A549 (cell line): ENCODE data around the gene UFD1. TPM values are rescaled to one million over a fixed set of nuclear protein-coding genes. Genes with fewer than 3 reads are reported as not detected.

Experiments used
- ATAC-seq, 2 experiments: fragments of 200-7000 bp in 1 of 2; fragments of >200 bp in 1 of 2; cut with Nextera tagmentation in 1 of 2; cut with Tn5 transposase in 1 of 2; 3 replicates each; pipeline versions ENCODE4 v1.8.0 to v1.9.1; 2018 to 2020; ENCODE audit warnings: mild to moderate bottlenecking in 1 of 2, moderate library complexity in 1 of 2
- CTCF ChIA-PET: fragments of 300-600 bp; sonication (Branson Sonifier 250); formaldehyde crosslinking; extraction: SDS; loops from one replicate; lab custom pipeline; 2021; ENCODE audit warnings: antibody characterized with exemption, inconsistent platforms; lab: Yijun Ruan, JAX
- POLR2A ChIA-PET: fragments of 350-600 bp; formaldehyde crosslinking; extraction: SDS; loops from one replicate; lab custom pipeline; 2021; ENCODE audit warnings: antibody characterized with exemption, inconsistent platforms; lab: Yijun Ruan, JAX
- DNase-seq, 2 experiments: peaks; one replicate each; pipeline versions ENCODE4 v3.0.0 to v3.0.0-alpha.2; 2011 to 2016; ENCODE audit warnings: low read depth in 1 of 2, low spot score in 1 of 2
- FAIRE-seq: peaks from 2 replicates; lab custom pipeline; 2011; peaks lifted over from hg19 to GRCh38; lab: Jason Lieb, UNC
- H3K27ac ChIP-seq, 2 experiments: fragments of >200 bp; sonication (Bioruptor Twin); formaldehyde crosslinking; 3 replicates each; pipeline ENCODE4 v1.5.1; 2016 to 2017
- H3K4me1 ChIP-seq: fragments of >200 bp; sonication (Bioruptor Twin); formaldehyde crosslinking; 3 replicates; pipeline ENCODE4 v1.6.1; 2016
- H3K4me2 ChIP-seq: fragments of >200 bp; sonication (Bioruptor Twin); formaldehyde crosslinking; 3 replicates; pipeline ENCODE4 v1.6.1; 2016
- H3K4me3 ChIP-seq: fragments of >200 bp; sonication (Bioruptor Twin); formaldehyde crosslinking; 3 replicates; pipeline ENCODE4 v1.5.1; 2016
- H3K9me3 ChIP-seq: fragments of >200 bp; sonication (Bioruptor Twin); formaldehyde crosslinking; 3 replicates; pipeline ENCODE4 v1.6.1; 2016
- CHD4 ChIP-seq: fragments of 200-600 bp; sonication (generic); IDR thresholded peaks from 2 replicates; pipeline ENCODE4 v1.6.1; 2016; ENCODE audit warnings: antibody characterized with exemption, mild to moderate bottlenecking, borderline replicate concordance
- EHMT2 ChIP-seq: fragments of 200-600 bp; sonication (generic); IDR thresholded peaks from 2 replicates; pipeline ENCODE4 v1.6.1; 2016; ENCODE audit warnings: antibody characterized with exemption, low read depth, mild to moderate bottlenecking, moderate library complexity
- ESRRA ChIP-seq: fragments of 150-350 bp; IDR thresholded peaks from 2 replicates; pipeline ENCODE4 v1.6.1; 2014; ENCODE audit warnings: mild to moderate bottlenecking, low read length, borderline replicate concordance
- FOSL2 ChIP-seq, 2 experiments: fragments of 450-650 bp in 1 of 2; fragments of >200 bp in 1 of 2; sonication (Bioruptor Twin) in 1 of 2; formaldehyde crosslinking; IDR thresholded peaks; 2 replicates each; pipeline versions ENCODE4 v1.5.0 to v1.6.1; 2016 to 2020; ENCODE audit warnings: mild to moderate bottlenecking in 1 of 2, moderate library complexity in 1 of 2
- HOXA7 ChIP-seq: fragments of 250-450 bp; sonication (Bioruptor Pico); IDR thresholded peaks from 2 replicates; pipeline ENCODE4 v1.5.0; 2020; ENCODE audit warnings: mild to moderate bottlenecking, moderate library complexity
- HOXB5 ChIP-seq: fragments of 250-450 bp; sonication (Bioruptor Pico); IDR thresholded peaks from 2 replicates; pipeline ENCODE4 v1.5.0; 2020; ENCODE audit warnings: mild to moderate bottlenecking, moderate library complexity
- KDM1A ChIP-seq: fragments of 200-600 bp; sonication (generic); IDR thresholded peaks from 2 replicates; pipeline ENCODE4 v1.6.1; 2016; ENCODE audit warnings: low read depth, mild to moderate bottlenecking
- KDM5A ChIP-seq: fragments of 200-600 bp; sonication (generic); IDR thresholded peaks from 2 replicates; pipeline ENCODE4 v1.6.1; 2016; ENCODE audit warnings: antibody characterized with exemption, mild to moderate bottlenecking
- MAFK ChIP-seq: fragments of 450-650 bp; IDR thresholded peaks from 2 replicates; pipeline ENCODE4 v1.6.1; 2014; ENCODE audit not compliant: partially characterized antibody
- MYC ChIP-seq: IDR thresholded peaks from 2 replicates; pipeline ENCODE4 v1.6.1; 2012; ENCODE audit warnings: mild to moderate bottlenecking, inconsistent platforms, low read length, improper control_type of control experiment, borderline replicate concordance
- NFE2L2 ChIP-seq: fragments of 150-350 bp; conservative IDR thresholded peaks from 2 replicates; pipeline ENCODE4 v1.6.1; 2014; ENCODE audit warnings: low read length
- NR3C1 ChIP-seq: fragments of >200 bp; sonication (Bioruptor Twin); formaldehyde crosslinking; IDR thresholded peaks from 3 replicates; pipeline ENCODE4 v1.6.1; 2017
- PHF8 ChIP-seq: fragments of 200-600 bp; sonication (generic); IDR thresholded peaks from 2 replicates; pipeline ENCODE4 v1.6.1; 2016; ENCODE audit warnings: low read depth, mild to moderate bottlenecking, antibody characterized with exemption, moderate library complexity, borderline replicate concordance
- POLR2AphosphoS2 ChIP-seq: conservative IDR thresholded peaks from 2 replicates; pipeline ENCODE4 v1.6.1; 2012; ENCODE audit warnings: low read length, improper control_type of control experiment, inconsistent platforms
- RAD21 ChIP-seq, 2 experiments: fragments of >200 bp in 1 of 2; sonication (Bioruptor Twin) in 1 of 2; formaldehyde crosslinking in 1 of 2; IDR thresholded peaks in 1 of 2; conservative IDR thresholded peaks in 1 of 2; 2 replicates in 1 of 2; 3 replicates in 1 of 2; pipeline ENCODE4 v1.6.1; 2012 to 2018; ENCODE audit warnings: inconsistent platforms in 1 of 2
- SMC3 ChIP-seq: fragments of >200 bp; sonication (Bioruptor Twin); formaldehyde crosslinking; IDR thresholded peaks from 3 replicates; pipeline ENCODE4 v1.6.1; 2018; ENCODE audit warnings: inconsistent platforms
- TFCP2L1 ChIP-seq: fragments of 250-450 bp; sonication (Bioruptor Pico); IDR thresholded peaks from 2 replicates; pipeline ENCODE4 v1.5.0; 2021; ENCODE audit warnings: mild to moderate bottlenecking
- TP53 ChIP-seq: fragments of 250-450 bp; sonication (Bioruptor Pico); IDR thresholded peaks from 2 replicates; pipeline ENCODE4 v1.5.0; 2021; ENCODE audit warnings: mild to moderate bottlenecking, moderate library complexity
- ZC3H11A ChIP-seq: fragments of 450-650 bp; IDR thresholded peaks from 2 replicates; pipeline ENCODE4 v1.6.1; 2014; ENCODE audit warnings: antibody characterized with exemption, mild to moderate bottlenecking
- WGBS: methylation state at CpG from one replicate; pipeline ENCODE4 v1.1.6; 2017; ENCODE audit errors: missing lambda C conversion rate; 5-methylcytosine and 5-hydroxymethylcytosine counted together
- polyA plus RNA-seq, 4 experiments: library from polyadenylated mRNA; depleted of rRNA in 3 of 4; stranded (reverse); fragments of >200 nt; fragmentation: RNase III in 1 of 4; extraction: RNeasy Plus Mini Kit Qiagen cat#74134 plus additional on column Dnase treatment in 1 of 4; gene quantifications; 2 replicates in 3 of 4; 3 replicates in 1 of 4; pipeline ENCODE4 v1.2.3, GENCODE V29; 2011 to 2017
- TF ChIP-seq, protein P1 (sequence below): fragments of 200-600 bp; sonication (generic); IDR thresholded peaks from 2 replicates; pipeline ENCODE4 v1.6.1; 2016; ENCODE audit warnings: antibody characterized with exemption, mild to moderate bottlenecking, moderate library complexity
- TF ChIP-seq, protein P2 (sequence below): fragments of >200 bp; sonication (Bioruptor Twin); formaldehyde crosslinking; IDR thresholded peaks from 2 replicates; pipeline ENCODE4 v1.6.1; 2016
- TF ChIP-seq, protein P3 (sequence below): fragments of 250-450 bp; sonication (Bioruptor Pico); IDR thresholded peaks from 2 replicates; pipeline ENCODE4 v1.5.0; 2020; ENCODE audit warnings: low read depth, mild to moderate bottlenecking, moderate library complexity

UFD1 gene
- polyA plus RNA-seq, 2 of the 4 experiments (the other 2 are of a cell fraction) = 95.4 to 96.1 TPM

DNA sequence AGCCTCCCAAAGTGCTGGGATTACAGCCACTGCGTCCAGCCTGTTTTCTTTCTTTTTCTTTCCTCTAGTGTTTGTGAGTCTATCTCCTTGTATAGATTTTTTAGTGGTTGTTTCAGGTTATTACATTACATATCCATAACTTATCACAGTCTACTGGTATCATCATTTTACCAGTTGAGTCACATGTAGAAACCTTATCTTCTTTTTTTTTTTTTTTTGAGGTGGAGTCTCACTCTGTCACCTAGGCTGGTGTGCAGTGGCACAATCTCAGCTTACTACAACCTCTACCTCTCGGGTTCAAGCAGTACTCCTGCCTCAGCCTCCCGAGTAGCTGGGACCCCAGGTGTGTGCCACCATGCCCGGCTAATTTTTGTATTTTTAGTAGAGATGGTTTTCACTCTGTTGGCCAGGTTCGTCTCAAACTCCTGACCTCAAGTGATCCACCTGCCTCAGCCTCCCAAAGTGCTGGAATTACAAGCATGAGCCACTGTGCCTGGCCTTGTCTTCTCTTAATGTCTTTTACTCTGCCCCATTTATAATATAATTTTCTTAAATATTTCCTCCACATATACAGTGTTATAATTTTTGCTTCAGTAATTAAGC is 11.7 kb upstream of the UFD1 start (continued):
- TF ChIP-seq FOSL2 (IDR thresholded peaks at IDR 0.05) (no peak), FOSL2 (CRISPR knock-in tag; IDR thresholded peaks at IDR 0.05) (no peak), MYC (no peak)
- TF ChIP-seq, all 56 proteins: peak for 0

DNA sequence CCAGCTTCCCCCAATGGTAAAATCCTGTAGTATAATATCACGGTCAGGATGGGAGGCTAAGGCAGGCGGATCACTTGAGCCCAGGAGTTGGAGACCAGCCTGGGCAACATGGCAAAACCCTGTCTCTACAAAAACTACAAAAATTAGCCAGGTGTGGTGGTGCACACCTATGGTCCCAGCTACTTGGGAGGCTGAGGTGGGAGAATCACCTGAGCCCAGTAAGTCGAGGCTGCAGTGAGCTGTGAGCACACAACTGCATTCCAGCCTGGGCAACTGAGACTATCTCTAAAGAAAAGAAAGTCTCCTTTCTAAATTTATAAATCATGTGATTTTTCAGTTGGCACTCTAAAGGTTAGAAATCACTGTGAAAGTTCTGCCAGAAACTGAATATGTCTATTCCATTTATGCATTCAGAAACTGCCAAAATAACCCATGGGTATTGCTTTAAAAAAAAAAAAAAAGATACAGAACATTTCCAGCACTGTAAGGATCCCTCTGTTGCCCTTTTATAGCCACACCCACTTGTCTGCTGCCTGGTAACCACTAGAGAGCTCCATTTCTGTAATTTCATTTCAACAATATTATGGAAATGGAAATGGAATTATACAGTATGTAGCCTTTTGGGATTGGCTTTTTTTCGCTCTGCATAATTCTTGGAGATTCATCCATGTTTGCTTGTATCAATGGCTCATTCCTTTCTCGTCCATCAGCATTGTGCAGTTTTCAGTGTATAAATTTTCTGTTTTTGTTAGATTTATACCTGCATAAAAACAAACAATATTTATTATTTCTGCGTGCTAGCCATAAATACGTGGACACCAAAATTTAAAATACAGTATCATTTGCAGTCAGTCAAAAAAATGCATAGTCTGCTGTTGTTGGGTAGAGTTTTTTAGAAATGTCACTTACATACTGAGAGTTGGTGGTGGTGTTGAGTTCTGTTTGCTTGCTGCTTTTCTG is 10.2 kb upstream of the UFD1 start:
- DNase-seq (peak in 1 of 2 experiments; percentile 14), ATAC-seq (peak; percentile 54 to 73; a peak in 4 of 6 replicates)

DNA sequence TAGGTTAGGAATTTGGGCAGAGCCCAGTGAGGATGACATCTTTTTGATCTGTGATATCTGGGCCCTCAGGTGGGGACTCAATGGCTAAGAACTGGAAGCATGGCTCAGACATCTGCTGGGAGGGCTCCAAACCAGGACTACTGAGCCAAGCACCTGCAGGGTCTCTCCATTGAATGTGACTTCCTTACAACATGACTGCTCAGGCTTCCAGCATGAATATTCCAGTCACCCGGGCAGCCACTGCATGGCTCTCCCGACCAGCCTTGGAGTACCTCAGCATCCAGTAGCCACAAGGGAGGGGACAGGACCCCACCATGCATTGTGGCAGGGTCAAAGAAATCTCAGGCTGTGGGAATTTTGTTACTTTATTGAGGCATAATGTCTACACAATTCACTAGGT is 9.3 kb upstream of the UFD1 start:
- Histone ChIP-seq H3K27ac (no peak overlapping the region), H3K9me3 (no peaks in the 10 kb centered on the region), H3K4me3 (no peak overlapping the region), H3K4me2 (no peak overlapping the region), H3K4me1 (0 out of 3 replicates have a peak, but pooled peaks cover 3% of the 10 kb centered on the region)
- TF ChIP-seq POLR2AphosphoS2 (no peak), RAD21 (conservative IDR thresholded peaks at IDR 0.05 in 1 of 2, IDR thresholded peaks at IDR 0.05 in 1 of 2) (no peak), HOXA7 (CRISPR knock-in tag) (no peak), TP53 (CRISPR knock-in tag) (no peak), ESRRA (no peak), MAFK (no peak), EHMT2 (no peak), NR3C1 (no peak), SMC3 (no peak), ZC3H11A (no peak), CHD4 (no peak), PHF8 (no peak), NFE2L2 (no peak), TFCP2L1 (CRISPR knock-in tag) (no peak), FOSL2 (IDR thresholded peaks at IDR 0.05) (no peak), FOSL2 (CRISPR knock-in tag; IDR thresholded peaks at IDR 0.05) (no peak), KDM1A (no peak), HOXB5 (CRISPR knock-in tag) (no peak)
- TF ChIP-seq, protein P1, sequence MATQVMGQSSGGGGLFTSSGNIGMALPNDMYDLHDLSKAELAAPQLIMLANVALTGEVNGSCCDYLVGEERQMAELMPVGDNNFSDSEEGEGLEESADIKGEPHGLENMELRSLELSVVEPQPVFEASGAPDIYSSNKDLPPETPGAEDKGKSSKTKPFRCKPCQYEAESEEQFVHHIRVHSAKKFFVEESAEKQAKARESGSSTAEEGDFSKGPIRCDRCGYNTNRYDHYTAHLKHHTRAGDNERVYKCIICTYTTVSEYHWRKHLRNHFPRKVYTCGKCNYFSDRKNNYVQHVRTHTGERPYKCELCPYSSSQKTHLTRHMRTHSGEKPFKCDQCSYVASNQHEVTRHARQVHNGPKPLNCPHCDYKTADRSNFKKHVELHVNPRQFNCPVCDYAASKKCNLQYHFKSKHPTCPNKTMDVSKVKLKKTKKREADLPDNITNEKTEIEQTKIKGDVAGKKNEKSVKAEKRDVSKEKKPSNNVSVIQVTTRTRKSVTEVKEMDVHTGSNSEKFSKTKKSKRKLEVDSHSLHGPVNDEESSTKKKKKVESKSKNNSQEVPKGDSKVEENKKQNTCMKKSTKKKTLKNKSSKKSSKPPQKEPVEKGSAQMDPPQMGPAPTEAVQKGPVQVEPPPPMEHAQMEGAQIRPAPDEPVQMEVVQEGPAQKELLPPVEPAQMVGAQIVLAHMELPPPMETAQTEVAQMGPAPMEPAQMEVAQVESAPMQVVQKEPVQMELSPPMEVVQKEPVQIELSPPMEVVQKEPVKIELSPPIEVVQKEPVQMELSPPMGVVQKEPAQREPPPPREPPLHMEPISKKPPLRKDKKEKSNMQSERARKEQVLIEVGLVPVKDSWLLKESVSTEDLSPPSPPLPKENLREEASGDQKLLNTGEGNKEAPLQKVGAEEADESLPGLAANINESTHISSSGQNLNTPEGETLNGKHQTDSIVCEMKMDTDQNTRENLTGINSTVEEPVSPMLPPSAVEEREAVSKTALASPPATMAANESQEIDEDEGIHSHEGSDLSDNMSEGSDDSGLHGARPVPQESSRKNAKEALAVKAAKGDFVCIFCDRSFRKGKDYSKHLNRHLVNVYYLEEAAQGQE = no peak
- TF ChIP-seq, protein P2, sequence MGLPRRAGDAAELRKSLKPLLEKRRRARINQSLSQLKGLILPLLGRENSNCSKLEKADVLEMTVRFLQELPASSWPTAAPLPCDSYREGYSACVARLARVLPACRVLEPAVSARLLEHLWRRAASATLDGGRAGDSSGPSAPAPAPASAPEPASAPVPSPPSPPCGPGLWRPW = no peak
- FAIRE-seq (no peak), ATAC-seq (no peak), DNase-seq (no peak)
- WGBS = 89% methylated on average over 2 of the region's 2 CpGs
- POLR2A ChIA-PET = no interaction called here
- CTCF ChIA-PET = interaction anchor here (2.1 kb wide), 1 partner anchor 142 kb away, joined by 6 read pairs; no protein-coding TSS in a partner anchor

More for the DNA sequence above, 10.2 kb upstream of the UFD1 start:
- Histone ChIP-seq H3K4me3 (no peak overlapping the region), H3K27ac (no peak overlapping the region), H3K4me2 (no peak overlapping the region), H3K4me1 (0 out of 3 replicates have a peak, but pooled peaks cover 3% of the 10 kb centered on the region)
- 90% methylated on average over 7 of the region's 7 CpGs for WGBS
- ChIA-PET POLR2A (interaction anchor here (1.0 kb wide), 1 partner anchor 9 kb away, joined by 4 read pairs; the partner anchor contains the start of gene CDC45), CTCF (interaction anchor here (0.7 to 2.1 kb wide), 3 partner anchors 17 to 142 kb away, joined by 3 to 6 read pairs (median 3); no protein-coding TSS in a partner anchor)
- TF ChIP-seq KDM5A (no peak), POLR2AphosphoS2 (no peak), FOSL2 (IDR thresholded peaks at IDR 0.05) (no peak), FOSL2 (CRISPR knock-in tag; IDR thresholded peaks at IDR 0.05) (no peak)
- TF ChIP-seq, protein P3, sequence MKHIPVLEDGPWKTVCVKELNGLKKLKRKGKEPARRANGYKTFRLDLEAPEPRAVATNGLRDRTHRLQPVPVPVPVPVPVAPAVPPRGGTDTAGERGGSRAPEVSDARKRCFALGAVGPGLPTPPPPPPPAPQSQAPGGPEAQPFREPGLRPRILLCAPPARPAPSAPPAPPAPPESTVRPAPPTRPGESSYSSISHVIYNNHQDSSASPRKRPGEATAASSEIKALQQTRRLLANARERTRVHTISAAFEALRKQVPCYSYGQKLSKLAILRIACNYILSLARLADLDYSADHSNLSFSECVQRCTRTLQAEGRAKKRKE = no peak
- TF ChIP-seq, all 56 proteins: peak for 0
- no peak for FAIRE-seq
- no peaks in the 10 kb centered on the region for H3K9me3 ChIP-seq
